ENCODE results near the gene MRPL1.

- TF ChIP-seq CTCF (conservative IDR thresholded peaks at IDR 0.05 in 1 of 2, IDR thresholded peaks at IDR 0.05 in 1 of 2; ENCODE audit: low read depth in 1 of 2, low read length in 2 of 2) (peak; percentile 65 to 71), EZH2 (IDR thresholded peaks at IDR 0.05; ENCODE audit: low read length, missing control alignments) (no peak)
Measured at GRCh38 chr4:77818073-77818601, 44.5 kb upstream of the MRPL1 start.

Data from fibroblast of lung (primary cell).